Skin epidermis (tissue), 12 donors: ENCODE results near the gene C19orf18.
"Not testable (repeated sequence)": the region's sequence is repeated elsewhere in the genome, so short reads cannot be mapped to it uniquely, and the experiment has no call there.

Experiments used
- H3K27ac ChIP-seq, 21 experiments: fragments of 200-600 bp; sonication (generic) in 11 of 21; one replicate each; pipeline ENCODE4 v1.5.0; 2020; ENCODE audit warnings: mild to moderate bottlenecking in 3 of 21, inconsistent platforms in 2 of 21, moderate library complexity in 2 of 21
- H3K4me3 ChIP-seq, 7 experiments: fragments of 200-600 bp; sonication (generic) in 2 of 7; one replicate each; pipeline ENCODE4 v1.5.0; 2020; ENCODE audit warnings: inconsistent platforms in 2 of 7, mild to moderate bottlenecking in 2 of 7, moderate library complexity in 1 of 7

C19orf18 gene

DNA sequence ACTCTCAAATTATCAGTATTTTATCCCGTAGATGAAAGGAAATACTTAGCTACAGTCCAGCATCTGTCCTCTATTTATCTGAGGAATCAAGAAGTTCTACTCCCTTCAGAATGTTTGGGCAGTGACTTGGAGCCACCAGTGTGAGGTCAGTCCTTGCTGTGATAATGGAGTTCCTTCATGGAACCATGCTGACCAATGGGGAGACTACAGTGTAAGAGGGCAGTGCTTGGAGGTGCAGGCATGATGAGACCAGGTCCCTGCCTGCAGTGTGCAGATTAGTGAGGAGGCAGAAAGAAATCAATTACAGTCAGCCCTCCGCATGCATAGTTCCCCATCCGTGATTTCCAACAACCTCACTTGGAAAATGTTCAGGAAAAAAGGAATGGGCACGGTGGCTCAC is at the start of gene C19orf18:
C19orf18 (minus strand) TSS at position 101 of the 400 bp plus-strand sequence. CDS start 102 bp downstream, outside the sequence.
- H3K4me3 ChIP-seq, result no peak within 1 kb of the TSS
- H3K27ac ChIP-seq, result no peak within 1 kb of the TSS

DNA sequence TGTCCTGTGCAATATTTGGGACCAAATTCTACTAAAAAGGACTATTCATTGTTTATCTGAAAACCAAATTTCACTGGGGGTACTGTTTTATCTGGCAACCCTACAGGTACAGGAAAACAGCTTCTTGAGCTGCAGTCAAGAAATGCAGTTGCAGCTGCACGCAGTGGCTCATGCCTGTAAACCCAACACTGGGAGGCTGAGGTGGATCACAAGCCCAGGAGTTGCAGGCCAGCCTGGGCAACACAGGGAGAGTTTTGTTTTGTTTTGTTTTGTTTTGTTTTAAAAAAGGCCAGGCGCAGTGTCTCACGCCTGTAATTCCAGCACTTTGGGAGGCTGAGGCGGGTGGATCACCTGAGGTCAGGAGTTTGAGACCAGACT is 47.9 kb upstream of the C19orf18 start:
- H3K27ac ChIP-seq, result no peak overlapping the region
- no peak overlapping the region for H3K4me3 ChIP-seq

DNA sequence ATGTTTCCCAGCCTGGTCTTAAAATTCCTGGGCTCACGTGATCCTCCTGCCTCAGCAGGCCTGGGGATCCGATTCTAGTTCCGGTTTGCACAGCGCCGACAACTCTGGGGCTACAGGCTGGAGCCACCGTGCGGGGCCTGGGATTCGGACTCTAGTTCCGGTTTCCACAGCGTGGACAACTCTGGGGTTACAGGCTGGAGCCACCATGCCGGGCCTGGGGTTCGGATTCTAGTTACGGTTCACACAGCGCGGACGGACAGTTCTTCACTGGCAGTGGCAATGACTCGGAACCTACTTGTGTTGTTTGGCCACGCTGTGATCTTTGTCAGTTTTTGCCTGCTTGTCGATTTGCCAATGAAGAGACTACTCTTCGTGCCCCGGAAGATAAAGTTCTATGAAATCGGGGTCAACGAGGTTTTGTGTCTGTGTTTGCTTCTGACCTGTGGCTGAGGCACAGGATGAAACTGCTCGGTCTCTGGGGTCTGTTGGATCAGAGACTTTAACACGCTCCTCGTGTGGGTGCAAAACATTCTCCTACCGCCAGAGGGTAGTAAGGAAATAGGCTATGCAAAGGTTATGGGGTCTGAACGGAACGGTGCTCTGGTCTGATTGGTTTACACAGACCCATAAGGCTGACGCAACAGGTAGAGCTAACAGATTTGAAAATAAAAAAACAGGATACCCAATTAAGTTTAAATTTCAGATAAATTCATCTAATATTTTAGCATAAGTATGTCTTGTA is 47.4 kb upstream of the C19orf18 start:
- Histone ChIP-seq H3K27ac (no peak overlapping the region), H3K4me3 (no peak overlapping the region)

DNA sequence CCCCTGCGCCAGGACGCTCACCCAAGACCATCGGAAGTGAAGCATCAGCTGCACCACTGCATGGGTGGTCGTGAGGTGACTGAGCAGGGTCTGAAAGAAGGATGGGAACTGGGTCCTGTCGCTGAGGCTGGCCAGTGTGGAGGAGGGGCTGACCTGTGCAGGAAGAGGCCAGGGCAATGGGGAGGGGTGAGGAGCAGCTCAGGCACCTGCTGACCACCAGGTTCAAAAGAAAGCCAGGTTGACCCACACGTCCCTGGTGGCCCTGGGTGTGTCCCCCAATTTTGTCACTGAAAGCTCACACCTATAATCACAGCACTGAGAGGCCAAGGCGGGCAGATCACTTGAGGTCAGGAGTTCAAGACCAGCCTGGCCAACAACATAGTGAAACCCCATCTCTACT is 45.8 kb upstream of the C19orf18 start:
- no peak overlapping the region for H3K27ac ChIP-seq
- no peak overlapping the region for H3K4me3 ChIP-seq

DNA sequence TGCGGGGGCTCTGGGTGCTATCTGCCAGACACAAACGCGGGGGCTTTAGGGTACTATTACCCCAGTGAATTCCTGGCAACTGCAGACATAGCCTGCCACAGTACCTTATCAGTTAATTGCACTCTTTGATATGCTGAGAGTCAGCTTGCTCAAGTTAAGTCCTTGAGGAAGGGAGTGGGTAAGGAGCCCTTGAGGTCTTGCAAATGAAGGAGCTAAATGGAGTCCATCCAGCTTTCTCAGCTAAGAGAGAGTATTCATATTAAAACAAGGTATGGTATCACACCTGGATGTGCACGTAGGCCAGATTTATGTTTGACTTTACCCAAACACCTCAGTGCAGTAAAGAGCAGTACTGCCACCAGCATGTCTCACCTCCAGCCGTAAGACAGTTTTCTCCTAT is 39.8 kb upstream of the C19orf18 start:
- Histone ChIP-seq H3K4me3 (no peak overlapping the region), H3K27ac (no peak overlapping the region)

DNA sequence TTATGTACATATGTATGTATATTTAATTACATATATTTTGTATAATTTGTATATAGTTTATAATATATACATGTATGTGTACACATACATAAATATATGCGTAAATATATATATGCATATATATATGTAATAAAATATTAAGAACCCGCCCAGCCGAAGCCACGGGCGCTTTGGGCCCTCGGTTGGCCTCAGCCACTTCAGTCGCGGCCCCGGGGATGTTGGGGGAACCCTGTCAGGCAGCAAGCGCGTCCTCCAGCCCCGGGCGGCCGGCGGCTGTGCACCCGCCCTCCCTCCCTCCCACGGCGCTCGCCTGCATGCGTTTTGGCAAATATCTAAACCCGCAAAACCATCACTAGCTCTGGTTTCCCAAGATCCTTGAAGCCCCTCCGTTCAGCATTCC is 36.2 kb upstream of the C19orf18 start:
- H3K4me3 ChIP-seq, result peak overlapping the region in 2 of 7 experiments; percentile 39 to 40
- H3K27ac ChIP-seq, result peak overlapping the region in 1 of 21 experiments; percentile 79

DNA sequence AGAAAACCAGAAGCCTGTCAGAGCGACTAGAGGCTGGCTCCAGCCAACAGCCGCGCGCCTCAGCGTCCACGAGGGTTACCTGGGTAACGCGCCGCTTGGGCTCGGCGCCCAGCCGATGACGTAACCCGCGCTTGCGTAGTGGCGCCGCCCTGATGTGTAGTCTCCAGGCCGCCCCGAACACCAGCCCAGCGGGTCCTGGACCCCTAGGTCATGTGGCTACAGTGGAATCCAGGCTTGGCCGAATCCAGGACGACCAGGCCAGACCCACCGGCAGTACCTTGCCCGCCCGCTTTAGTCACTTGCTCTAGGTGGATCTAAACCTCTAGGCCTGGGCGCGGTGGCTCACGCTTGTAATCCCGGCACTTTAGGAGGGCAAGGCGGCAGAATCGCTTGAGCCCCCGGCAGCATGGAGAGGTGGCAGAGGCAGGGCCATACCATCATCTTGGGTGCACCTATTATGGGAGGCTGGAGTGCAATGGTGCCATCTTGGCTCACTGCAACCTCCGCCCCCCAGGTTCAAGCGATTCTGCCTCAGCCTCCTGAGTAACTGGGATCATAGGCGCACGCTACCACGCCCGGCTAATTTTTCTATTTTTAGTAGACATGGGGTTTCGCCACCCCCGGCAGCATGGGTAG is 35.5 kb upstream of the C19orf18 start:
- Histone ChIP-seq H3K27ac (peak overlapping the region in 11 of 21 experiments; percentile 4 to 79 (median 51)), H3K4me3 (peak overlapping the region in 5 of 7 experiments; percentile 25 to 40 (median 39))

DNA sequence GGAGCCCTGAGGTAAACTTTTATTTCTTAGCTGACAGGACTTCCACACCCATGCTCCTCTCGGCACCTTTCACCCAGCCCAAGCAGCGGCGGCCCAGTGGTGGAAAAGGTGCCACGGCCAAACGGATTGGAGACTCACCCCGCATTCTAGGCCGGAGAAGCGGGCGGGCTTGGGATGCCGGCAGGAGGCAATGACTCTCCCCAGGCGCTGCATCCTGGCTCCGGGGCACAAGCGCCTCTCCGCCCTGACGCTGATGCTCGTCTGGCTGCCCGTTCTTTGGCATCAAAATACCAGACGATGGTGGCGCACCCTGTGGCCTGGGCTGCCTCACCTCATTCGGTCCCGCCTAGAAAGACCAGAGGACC is 34.9 kb upstream of the C19orf18 start:
- Histone ChIP-seq H3K27ac (peak overlapping the region in 6 of 21 experiments; percentile 4 to 79 (median 54)), H3K4me3 (peak overlapping the region in 4 of 7 experiments; percentile 25 to 40 (median 40))

DNA sequence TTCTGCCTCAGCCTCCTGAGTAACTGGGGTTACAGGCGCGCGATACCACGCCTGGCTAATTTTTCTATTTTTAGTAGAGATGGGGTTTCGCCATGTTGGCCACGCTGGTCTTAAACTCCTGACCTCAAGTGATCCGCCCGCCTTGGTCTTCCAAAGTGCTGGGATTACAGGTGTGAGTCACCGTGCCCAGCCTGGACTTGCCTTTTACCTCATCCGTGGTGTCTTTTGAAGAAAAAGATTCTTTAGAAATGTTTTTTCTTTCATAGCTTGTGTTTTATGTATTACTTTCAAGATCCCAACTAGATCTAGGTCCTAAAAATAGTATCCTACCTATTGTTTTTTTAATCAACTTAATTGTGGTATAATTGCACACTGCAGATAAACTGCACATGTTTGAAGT is 34.5 kb upstream of the C19orf18 start:
- H3K27ac ChIP-seq, result peak overlapping the region in 2 of 21 experiments; percentile 51 to 57
- not testable (repeated sequence) for H3K4me3 ChIP-seq

DNA sequence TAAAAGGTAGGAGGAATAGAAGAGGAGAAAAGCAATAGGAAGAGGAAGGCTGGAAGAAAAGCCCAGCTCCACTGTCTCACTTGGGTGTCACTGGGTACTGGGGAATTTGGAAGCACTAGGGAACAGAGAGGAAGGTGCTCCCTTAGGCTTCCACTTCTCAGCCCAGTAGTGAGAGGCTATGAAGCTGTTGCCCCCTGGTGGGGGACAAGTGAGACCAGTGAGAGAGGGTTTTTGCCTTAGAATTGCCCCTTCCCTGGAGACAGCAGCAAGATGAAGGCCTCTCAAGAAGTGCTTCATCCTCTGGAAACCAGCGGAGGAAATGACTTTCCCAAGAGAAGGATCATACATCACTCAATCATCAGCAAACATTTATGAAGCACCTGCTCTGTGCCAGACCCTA is 33.0 kb upstream of the C19orf18 start:
- Histone ChIP-seq H3K4me3 (no peak overlapping the region), H3K27ac (no peak overlapping the region)

DNA sequence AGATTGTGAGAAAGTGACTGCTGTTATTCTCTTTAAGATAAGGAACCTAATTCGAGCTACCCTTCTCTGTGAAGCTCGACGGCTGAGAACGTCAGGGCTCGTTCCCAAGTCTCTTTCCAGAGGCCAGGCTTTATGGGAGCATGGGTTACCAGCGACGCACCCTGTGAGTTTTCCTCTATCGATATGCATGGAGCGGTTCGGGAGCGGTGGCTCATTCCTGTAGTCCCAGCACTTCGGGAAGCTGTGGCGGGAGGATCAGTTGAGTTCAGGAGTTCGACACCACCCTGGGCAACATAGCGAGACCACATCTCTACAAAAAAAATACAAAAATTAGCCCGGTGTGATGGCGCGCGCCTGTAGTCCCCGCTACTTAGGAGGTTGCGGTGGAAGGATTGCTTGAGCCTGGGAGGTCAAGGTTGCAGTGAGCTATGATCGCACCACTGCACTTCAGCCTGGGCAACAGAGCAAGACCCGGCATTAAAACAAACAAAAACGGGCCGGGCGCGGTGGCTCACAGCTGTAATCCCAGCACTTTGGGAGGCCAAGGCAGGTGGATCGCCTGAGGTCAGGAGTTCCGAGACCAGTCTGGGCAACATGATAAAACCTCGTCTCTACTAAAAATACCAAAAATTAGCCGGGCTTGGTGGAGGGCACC is 29.0 kb upstream of the C19orf18 start:
- peak overlapping the region in 19 of 21 experiments; percentile 79 to 98 (median 92) for H3K27ac ChIP-seq
- peak overlapping the region; percentile 69 to 96 (median 82) for H3K4me3 ChIP-seq

DNA sequence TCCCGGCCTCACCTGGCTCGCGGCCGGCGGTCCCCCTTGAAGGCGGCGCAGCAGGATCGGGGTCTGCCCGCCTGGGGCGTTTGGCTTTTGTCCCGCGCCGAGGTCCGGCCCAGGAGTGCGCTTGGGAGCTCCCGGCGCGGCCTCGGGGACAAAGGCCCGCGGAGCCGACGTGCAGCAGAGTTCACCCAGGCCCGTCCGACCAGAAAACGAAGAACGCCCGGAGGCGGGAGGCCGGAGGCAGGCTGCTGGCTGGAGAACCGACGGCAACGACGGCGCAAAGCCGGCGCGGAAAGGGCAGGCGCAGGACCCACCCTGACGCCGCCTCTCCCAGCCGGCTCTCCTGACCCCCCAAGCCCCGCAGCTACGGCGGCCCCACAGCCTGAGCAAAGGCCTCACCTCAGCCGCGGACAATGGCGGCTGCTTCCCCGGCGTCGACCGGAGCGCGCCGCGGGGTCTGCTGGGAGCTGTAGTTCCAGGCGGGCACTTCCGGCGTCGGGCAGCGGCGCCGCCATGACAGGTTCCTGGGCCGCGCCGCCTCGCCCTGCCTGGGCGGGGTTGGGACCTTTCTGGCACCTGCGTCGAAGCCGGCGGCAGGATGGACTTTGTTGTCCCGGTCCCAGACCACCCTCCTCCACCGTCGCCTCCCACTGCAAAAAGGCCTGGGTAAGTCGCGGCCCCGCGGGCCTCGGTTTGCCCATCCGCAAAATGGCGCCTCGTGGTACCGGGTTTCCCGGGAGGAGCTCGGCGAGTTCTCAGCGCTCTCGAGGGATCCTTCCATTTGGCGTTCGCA is 28.2 kb upstream of the C19orf18 start, which contains the start of gene ZNF606:
ZNF606 (minus strand) TSS at position 437 of the 790 bp plus-strand sequence. CDS start 1,501 bp downstream, outside the sequence.
- peak within 1 kb of the TSS; percentile 79 to 98 (median 92) for H3K27ac ChIP-seq
- H3K4me3 ChIP-seq, result peak within 1 kb of the TSS; percentile 69 to 96 (median 82)

DNA sequence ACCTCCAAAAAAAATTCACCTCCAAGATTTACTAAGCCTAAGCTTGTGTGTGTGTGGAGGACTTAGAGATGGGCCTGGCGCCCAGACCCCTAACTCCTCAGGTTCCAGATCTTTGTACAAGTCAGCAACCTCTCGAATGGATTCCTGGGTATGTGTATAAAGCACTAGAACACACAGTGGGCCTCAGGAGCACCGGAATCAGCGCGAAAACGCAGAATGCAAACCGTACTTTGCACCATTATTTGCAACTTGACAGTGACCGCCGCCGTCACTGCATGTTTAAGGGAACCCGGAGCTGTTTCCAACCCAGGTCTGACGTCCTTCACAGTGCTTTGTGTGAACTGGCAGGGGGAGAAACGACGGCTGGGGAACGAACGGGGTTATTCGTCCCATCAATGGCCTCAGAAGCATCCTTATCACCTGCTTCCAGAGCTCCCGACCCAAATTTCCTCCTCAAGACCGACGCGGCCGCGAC is 27.6 kb upstream of the C19orf18 start:
- H3K27ac ChIP-seq, result peak overlapping the region; percentile 79 to 98 (median 92)
- peak overlapping the region; percentile 69 to 96 (median 82) for H3K4me3 ChIP-seq

DNA sequence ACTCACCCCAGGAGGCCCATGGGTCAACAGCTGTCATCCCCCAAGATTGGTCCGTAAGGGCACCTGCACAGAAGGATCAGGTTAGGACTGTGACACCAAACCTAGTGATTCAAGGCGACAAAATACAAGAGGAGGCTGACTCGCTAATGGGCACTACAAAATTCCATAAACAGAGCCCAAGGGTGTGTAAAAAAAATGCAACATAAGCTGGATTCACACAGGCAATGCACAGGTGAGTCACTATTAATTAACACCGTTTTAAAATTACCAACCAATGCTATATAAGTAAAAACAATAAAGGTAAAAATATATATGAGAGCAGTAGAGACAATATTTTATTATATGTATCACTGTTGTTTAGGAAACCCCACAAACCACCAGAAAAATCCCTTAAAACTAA is 26.3 kb upstream of the C19orf18 start:
- H3K4me3 ChIP-seq, result no peak overlapping the region
- no peak overlapping the region for H3K27ac ChIP-seq

DNA sequence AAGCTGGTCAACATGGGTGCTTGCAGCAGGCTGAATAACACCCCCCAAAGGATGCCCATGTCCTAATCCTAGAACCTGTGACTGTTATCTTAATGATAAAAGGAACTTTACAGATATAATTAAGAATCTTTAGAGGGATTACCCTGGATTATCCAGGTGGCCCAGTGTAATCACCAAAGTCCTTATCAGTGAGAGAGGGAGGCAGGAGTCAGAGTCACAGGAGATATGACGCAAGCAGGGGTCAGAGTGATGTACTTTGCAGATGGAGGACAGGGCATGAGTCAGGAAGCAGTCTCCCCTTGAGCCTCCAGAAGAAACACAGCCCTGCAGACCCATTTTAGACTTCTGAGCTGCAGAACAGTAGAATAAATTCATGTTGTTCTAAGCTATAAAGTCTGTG is 18.5 kb upstream of the C19orf18 start:
- H3K27ac ChIP-seq, result no peak overlapping the region
- no peak overlapping the region for H3K4me3 ChIP-seq

DNA sequence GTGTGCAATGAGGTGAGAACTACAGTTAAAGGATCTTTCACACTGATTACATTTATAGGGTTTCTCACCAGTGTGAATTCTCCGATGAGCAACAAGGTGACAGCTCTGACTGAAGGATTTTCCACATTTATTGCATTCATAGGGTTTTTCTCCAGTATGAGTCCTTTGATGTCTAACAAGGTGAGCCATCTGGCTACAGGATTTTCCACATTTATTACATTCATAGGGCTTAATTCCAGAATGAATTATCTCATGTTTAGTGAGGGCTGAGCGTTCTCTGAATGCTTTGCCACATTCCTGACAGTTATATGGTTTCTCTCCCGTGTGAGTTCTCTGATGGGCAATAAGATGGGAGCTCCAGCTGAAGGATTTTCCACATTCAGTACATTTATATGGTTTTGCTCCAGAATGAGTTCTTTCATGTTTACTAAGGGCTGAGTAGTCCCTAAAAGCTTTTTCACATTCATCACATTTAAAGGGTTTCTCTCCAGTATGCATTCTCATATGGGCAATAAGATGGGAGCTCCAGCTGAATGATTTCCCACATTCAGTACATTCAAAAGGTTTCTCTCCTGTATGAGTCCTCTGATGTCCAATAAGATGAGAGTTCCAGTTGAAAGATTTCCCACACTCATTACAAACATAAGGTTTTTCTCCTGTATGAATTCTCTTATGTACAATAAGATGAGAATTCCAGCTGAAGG is 4.4 kb upstream of the C19orf18 start:
- no peak overlapping the region for H3K4me3 ChIP-seq

DNA sequence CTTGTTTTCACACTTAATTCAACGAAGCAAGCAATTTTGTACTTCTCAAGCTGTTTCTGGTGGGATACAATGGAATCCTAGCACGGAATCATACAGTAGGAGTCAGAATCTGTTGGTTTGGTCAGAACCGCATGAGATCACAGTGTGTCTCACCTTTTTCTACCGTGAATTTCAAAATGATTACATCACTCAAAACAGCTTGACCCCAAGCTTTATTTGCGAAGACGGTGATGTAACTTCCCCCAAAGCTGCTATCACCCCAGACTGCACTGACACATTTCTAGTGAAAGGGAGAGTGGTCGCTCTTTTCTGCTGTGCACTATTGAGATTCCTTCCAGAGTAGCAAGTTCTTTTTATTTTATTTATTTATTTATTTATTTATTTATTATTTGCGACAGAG is 9.6 kb downstream of the C19orf18 start:
- Histone ChIP-seq H3K4me3 (no peak overlapping the region), H3K27ac (no peak overlapping the region)

More for the DNA sequence above, 4.4 kb upstream of the C19orf18 start:
- no peak overlapping the region for H3K27ac ChIP-seq

DNA sequence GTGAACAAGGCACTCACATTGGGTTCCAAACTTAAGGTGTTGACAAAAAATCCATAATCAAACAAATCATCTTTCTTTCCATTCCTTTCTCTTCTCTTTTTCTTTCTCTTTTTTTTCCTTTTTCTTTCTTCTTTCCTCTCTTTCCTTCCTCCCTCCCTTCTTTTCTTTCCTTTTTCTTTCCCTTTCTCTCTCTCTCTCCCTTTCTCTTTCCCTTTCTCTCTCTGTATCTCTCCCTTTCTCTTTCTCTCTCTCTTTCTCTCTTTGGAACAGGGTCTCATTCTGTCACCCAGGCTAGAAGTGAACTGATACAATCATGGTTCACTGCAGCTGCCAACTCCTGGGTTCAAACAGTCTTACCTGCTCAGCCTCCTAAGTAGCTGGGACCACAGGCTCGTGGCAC is 12.5 kb downstream of the C19orf18 start:
- Histone ChIP-seq H3K27ac (no peak overlapping the region), H3K4me3 (no peak overlapping the region)

DNA sequence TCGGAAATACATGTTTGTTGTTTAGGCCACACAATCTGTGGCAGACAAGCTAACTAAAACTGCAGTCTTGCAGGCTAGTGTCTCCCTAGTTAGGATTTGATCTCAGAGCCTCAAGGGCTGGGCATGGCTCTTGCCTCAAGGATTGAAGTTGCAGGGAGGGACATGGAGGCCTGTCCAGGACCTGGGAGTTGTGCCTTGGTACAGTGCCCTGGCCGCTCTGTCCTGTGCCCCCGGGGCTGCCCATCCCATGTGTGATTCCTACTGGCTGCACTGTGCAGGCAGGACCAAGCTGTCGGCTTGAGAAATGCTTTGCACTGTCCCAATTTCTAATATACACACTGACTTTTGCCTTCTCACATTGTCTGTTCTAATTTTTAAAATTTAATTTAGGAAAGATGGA is 19.3 kb downstream of the C19orf18 start:
- no peak overlapping the region for H3K27ac ChIP-seq

More for the DNA sequence above, 19.3 kb downstream of the C19orf18 start:
- H3K4me3 ChIP-seq, result no peak overlapping the region
